ENCODE data around the gene PARD3. TPM values are rescaled to one million over a fixed set of nuclear protein-coding genes. Genes with fewer than 3 reads are reported as not detected.
A peak's percentile ranks its signal among the peaks of the same experiment; 100 is the strongest.

PARD3 gene
- total RNA-seq, 2 donors from 2014 or later, result 1.4 to 2.7 TPM

- Mint-ChIP-seq H3K36me3 (no peaks in the 10 kb centered on the region), H3K27ac (no peak overlapping the region), H3K9me3 (no peaks in the 10 kb centered on the region)
- no peak for ATAC-seq
- DNase-seq (ENCODE audit: low spot score in 2 of 2), result no peak
Observed at GRCh38 chr10:34677591-34677990, 137.5 kb downstream of the PARD3 start.

GRCh38 chr10:34677132-34677531, 138.0 kb downstream of the PARD3 start:
- DNase-seq (ENCODE audit: low spot score in 2 of 2), result no peak
- no peak overlapping the region for H3K27ac Mint-ChIP-seq
- ATAC-seq, result no peak
- H3K36me3 Mint-ChIP-seq, result no peaks in the 10 kb centered on the region
- no peaks in the 10 kb centered on the region for H3K9me3 Mint-ChIP-seq

- Mint-ChIP-seq H3K9me3 (no peaks in the 10 kb centered on the region), H3K36me3 (no peaks in the 10 kb centered on the region), H3K27ac (no peak overlapping the region)
- DNase-seq (ENCODE audit: low spot score in 2 of 2) (no peak), ATAC-seq (no peak)
Observed at GRCh38 chr10:34674176-34674575, 140.9 kb downstream of the PARD3 start.

GRCh38 chr10:34670081-34670480, 145.0 kb downstream of the PARD3 start:
- DNase-seq (ENCODE audit: low spot score in 2 of 2) (no peak), ATAC-seq (no peak)
- Mint-ChIP-seq H3K36me3 (no peaks in the 10 kb centered on the region), H3K9me3 (no peaks in the 10 kb centered on the region), H3K27ac (no peak overlapping the region)

- Mint-ChIP-seq H3K9me3 (no peaks in the 10 kb centered on the region), H3K36me3 (no peaks in the 10 kb centered on the region), H3K27ac (no peak overlapping the region)
- ATAC-seq (no peak), DNase-seq (ENCODE audit: low spot score in 2 of 2) (no peak)
Observed at GRCh38 chr10:34669079-34669478, 146.0 kb downstream of the PARD3 start.

GRCh38 chr10:34667177-34667576, 147.9 kb downstream of the PARD3 start:
- Mint-ChIP-seq H3K36me3 (no peaks in the 10 kb centered on the region), H3K27ac (no peak overlapping the region), H3K9me3 (no peaks in the 10 kb centered on the region)
- ATAC-seq (no peak), DNase-seq (ENCODE audit: low spot score in 2 of 2) (no peak)

- ATAC-seq, result peak in 1 of 2 donors; percentile 49
- Mint-ChIP-seq H3K27ac (no peak overlapping the region), H3K9me3 (no peaks in the 10 kb centered on the region), H3K36me3 (no peaks in the 10 kb centered on the region)
- DNase-seq (ENCODE audit: low spot score in 2 of 2), result no peak
Observed at GRCh38 chr10:34666008-34666704, 148.9 kb downstream of the PARD3 start.

- DNase-seq (ENCODE audit: low spot score in 2 of 2), result no peak
- Mint-ChIP-seq H3K9me3 (no peaks in the 10 kb centered on the region), H3K27ac (no peak overlapping the region), H3K36me3 (no peaks in the 10 kb centered on the region)
- no peak for ATAC-seq
Observed at GRCh38 chr10:34664706-34665105, 150.4 kb downstream of the PARD3 start.

GRCh38 chr10:34661580-34661979, 153.5 kb downstream of the PARD3 start:
- H3K36me3 Mint-ChIP-seq, result no peaks in the 10 kb centered on the region
- no peak for DNase-seq (ENCODE audit: low spot score in 2 of 2)
- ATAC-seq, result no peak
- no peaks in the 10 kb centered on the region for H3K9me3 Mint-ChIP-seq
- no peak overlapping the region for H3K27ac Mint-ChIP-seq

- DNase-seq (ENCODE audit: low spot score in 2 of 2) (no peak), ATAC-seq (no peak)
- Mint-ChIP-seq H3K27ac (no peak overlapping the region), H3K36me3 (no peaks in the 10 kb centered on the region), H3K9me3 (no peaks in the 10 kb centered on the region)
Observed at GRCh38 chr10:34658934-34659333, 156.2 kb downstream of the PARD3 start.

GRCh38 chr10:34656661-34657060, 158.4 kb downstream of the PARD3 start:
- DNase-seq (ENCODE audit: low spot score in 2 of 2), result no peak
- Mint-ChIP-seq H3K36me3 (no peaks in the 10 kb centered on the region), H3K9me3 (no peaks in the 10 kb centered on the region), H3K27ac (no peak overlapping the region)
- no peak for ATAC-seq

GRCh38 chr10:34655286-34656170, 159.6 kb downstream of the PARD3 start:
- DNase-seq (ENCODE audit: low spot score in 2 of 2), result peak in 1 of 2 donors; percentile 46
- ATAC-seq, result no peak
- H3K36me3 Mint-ChIP-seq, result no peaks in the 10 kb centered on the region
- no peak overlapping the region for H3K27ac Mint-ChIP-seq
- no peaks in the 10 kb centered on the region for H3K9me3 Mint-ChIP-seq

- no peak for ATAC-seq
- DNase-seq (ENCODE audit: low spot score in 2 of 2), result no peak
- H3K27ac Mint-ChIP-seq, result no peak overlapping the region
- no peaks in the 10 kb centered on the region for H3K36me3 Mint-ChIP-seq
- H3K9me3 Mint-ChIP-seq, result no peaks in the 10 kb centered on the region
Observed at GRCh38 chr10:34654211-34654610, 160.9 kb downstream of the PARD3 start.

- H3K9me3 Mint-ChIP-seq, result no peaks in the 10 kb centered on the region
- H3K27ac Mint-ChIP-seq, result no peak overlapping the region
- no peak for ATAC-seq
Observed at GRCh38 chr10:34653530-34653929, 161.6 kb downstream of the PARD3 start.

GRCh38 chr10:34651416-34652195, 163.5 kb downstream of the PARD3 start:
- Mint-ChIP-seq H3K27ac (no peak overlapping the region), H3K36me3 (no peaks in the 10 kb centered on the region), H3K9me3 (no peaks in the 10 kb centered on the region)
- DNase-seq (ENCODE audit: low spot score in 2 of 2) (no peak), ATAC-seq (no peak)

More at GRCh38 chr10:34653530-34653929, 161.6 kb downstream of the PARD3 start:
- DNase-seq (ENCODE audit: low spot score in 2 of 2), result no peak
- no peaks in the 10 kb centered on the region for H3K36me3 Mint-ChIP-seq

GRCh38 chr10:34650156-34650555, 164.9 kb downstream of the PARD3 start:
- DNase-seq (ENCODE audit: low spot score in 2 of 2) (no peak), ATAC-seq (no peak)
- H3K27ac Mint-ChIP-seq, result no peak overlapping the region
- no peaks in the 10 kb centered on the region for H3K9me3 Mint-ChIP-seq
- no peaks in the 10 kb centered on the region for H3K36me3 Mint-ChIP-seq

GRCh38 chr10:34649385-34649784, 165.7 kb downstream of the PARD3 start:
- no peak for ATAC-seq
- Mint-ChIP-seq H3K9me3 (no peaks in the 10 kb centered on the region), H3K27ac (no peak overlapping the region), H3K36me3 (no peaks in the 10 kb centered on the region)
- DNase-seq (ENCODE audit: low spot score in 2 of 2), result no peak

All from activated naive CD4-positive, alpha-beta T cell treated with anti-CD3 and anti-CD28 coated beads, Interleukin-2, amount 50 U/mL, for 72 hours (primary cell).